Hepatocyte (in vitro differentiated cells): ENCODE data around the gene CGB7. TPM values are rescaled to one million over a fixed set of nuclear protein-coding genes. Genes with fewer than 3 reads are reported as not detected.
A peak's percentile ranks its signal among the peaks of the same experiment; 100 is the strongest.
"Not testable (repeated sequence)": the region's sequence is repeated elsewhere in the genome, so short reads cannot be mapped to it uniquely, and the experiment has no call there.

Experiments used
- DNase-seq: peaks from one replicate; pipeline ENCODE4 v3.0.0-alpha.2; 2016; ENCODE audit warnings: low spot score
- H2AFZ ChIP-seq: fragments of 200-600 bp; sonication (generic); 2 replicates; pipeline ENCODE4 v1.6.0; 2016; ENCODE audit warnings: antibody characterized with exemption, mild to moderate bottlenecking
- H3K27ac ChIP-seq: fragments of 200-600 bp; sonication (generic); 2 replicates; pipeline ENCODE4 v1.5.1; 2016; ENCODE audit warnings: mild to moderate bottlenecking
- H3K27me3 ChIP-seq: fragments of 200-600 bp; sonication (generic); 2 replicates; pipeline ENCODE4 v1.6.1; 2016
- H3K36me3 ChIP-seq: fragments of 200-600 bp; sonication (generic); replicated peaks from 2 replicates; pipeline ENCODE4 v1.5.1; 2016; ENCODE audit warnings: low read depth; ENCODE audit not compliant: insufficient read depth
- H3K4me1 ChIP-seq: fragments of 200-600 bp; sonication (generic); 2 replicates; pipeline ENCODE4 v1.5.1; 2016; ENCODE audit warnings: mild to moderate bottlenecking, moderate library complexity; ENCODE audit not compliant: insufficient read depth
- H3K4me2 ChIP-seq: fragments of 200-600 bp; sonication (generic); 2 replicates; pipeline ENCODE4 v1.6.0; 2016
- H3K4me3 ChIP-seq: fragments of 200-600 bp; sonication (generic); 2 replicates; pipeline ENCODE4 v1.5.1; 2016; ENCODE audit warnings: mild to moderate bottlenecking
- H3K79me2 ChIP-seq: fragments of 200-600 bp; sonication (generic); 2 replicates; pipeline ENCODE4 v1.6.0; 2017; ENCODE audit warnings: mild to moderate bottlenecking
- H3K9me2 ChIP-seq: fragments of 200-600 bp; sonication (generic); replicated peaks from 2 replicates; pipeline ENCODE4 v1.6.0; 2017; ENCODE audit warnings: mild to moderate bottlenecking; ENCODE audit not compliant: insufficient read depth
- H3K9me3 ChIP-seq: fragments of 200-600 bp; sonication (generic); 2 replicates; pipeline ENCODE4 v1.5.1; 2016; ENCODE audit warnings: low read depth, mild to moderate bottlenecking
- H4K20me1 ChIP-seq: fragments of 200-600 bp; sonication (generic); 2 replicates; pipeline ENCODE4 v1.6.0; 2016; ENCODE audit warnings: mild to moderate bottlenecking; ENCODE audit not compliant: insufficient read depth, poor library complexity, severe bottlenecking
- EZH2phosphoT487 ChIP-seq: fragments of 200-600 bp; sonication (generic); IDR thresholded peaks from one replicate; pipeline ENCODE4 v1.6.1; 2018; ENCODE audit warnings: antibody characterized with exemption, mild to moderate bottlenecking, low read depth, moderate library complexity; ENCODE audit not compliant: unreplicated experiment, severe bottlenecking
- WGBS: methylation state at CpG from one replicate; pipeline ENCODE4 v1.1.6; 2016; ENCODE audit warnings: low lambda C conversion rate; ENCODE audit errors: missing lambda C conversion rate; 5-methylcytosine and 5-hydroxymethylcytosine counted together
- polyA plus RNA-seq: library from polyadenylated mRNA; unstranded; fragments of >200 nt; fragmentation: Nextera tagmentation; extraction: Ambion mirVana; gene quantifications from 2 replicates; pipeline ENCODE4 v1.2.1, GENCODE V29; 2016
- total RNA-seq: library from RNA; depleted of rRNA; stranded (reverse); fragments of >200 nt; gene quantifications from 2 replicates; pipeline ENCODE4 v1.2.3, GENCODE V29; 2014
- TF ChIP-seq, protein P1 (sequence below): fragments of 200-600 bp; sonication (generic); IDR thresholded peaks from 2 replicates; pipeline ENCODE4 v1.5.1; 2016; ENCODE audit warnings: antibody characterized with exemption, mild to moderate bottlenecking; ENCODE audit not compliant: poor library complexity

The CGB7 gene
- total and polyA plus RNA-seq, 2 experiments from 2014 or later = 1.6 TPM; not detected in 1

DNA sequence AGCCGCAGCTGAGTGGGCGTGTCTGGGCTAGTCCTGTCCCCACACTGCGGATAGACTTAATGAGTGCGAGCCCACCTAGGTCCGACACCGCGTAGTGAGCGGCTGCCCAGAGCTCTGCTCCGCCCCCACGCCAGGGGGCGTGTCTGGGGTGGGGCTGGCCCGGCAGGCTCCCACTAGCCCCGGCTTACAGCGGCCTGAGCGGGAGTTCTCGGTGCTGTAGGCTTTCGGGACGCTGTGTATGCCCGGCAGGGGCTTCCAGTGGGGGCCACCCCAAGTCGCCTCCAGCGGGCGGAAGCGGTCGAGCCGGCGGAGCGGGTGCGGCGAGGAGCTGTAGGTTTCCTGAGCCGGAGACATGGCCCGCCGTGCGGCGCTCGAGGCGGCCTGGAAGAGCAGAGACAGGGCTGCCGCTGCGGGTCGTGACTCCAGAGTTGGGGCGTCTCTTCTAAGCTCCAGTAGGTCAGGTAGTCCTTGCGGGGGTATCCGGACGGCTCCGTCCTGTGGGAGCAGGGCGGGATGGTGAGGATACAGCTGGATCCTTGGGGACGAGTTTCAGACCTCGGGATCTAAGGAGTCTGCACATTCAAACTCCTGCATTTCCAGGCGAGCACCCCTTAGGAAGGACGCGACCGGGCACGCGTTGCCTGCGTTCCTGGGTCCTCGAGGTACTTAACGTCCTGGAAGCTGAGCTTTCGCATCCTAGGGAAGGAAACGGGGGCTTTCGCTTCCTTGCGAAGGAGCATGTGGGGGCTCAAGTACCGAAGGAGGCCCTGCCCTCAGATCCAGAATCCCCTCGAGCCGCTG, 1.2 kb downstream of the CGB7 start:
- Histone ChIP-seq H2AFZ (peak overlapping the region; percentile 94), H3K4me1 (peaks cover 17% of the 10 kb centered on the region), H3K4me2 (peak overlapping the region; percentile 99), H4K20me1 (no peaks in the 10 kb centered on the region), H3K36me3 (no peaks in the 10 kb centered on the region), H3K9me2 (no peaks in the 10 kb centered on the region), H3K4me3 (peak overlapping the region; percentile 65), H3K79me2 (no peaks in the 10 kb centered on the region), H3K9me3 (no peaks in the 10 kb centered on the region), H3K27me3 (peaks cover 9% of the 10 kb centered on the region), H3K27ac (no peak overlapping the region)
- DNase-seq = peak; percentile 74
- TF ChIP-seq, protein P1, sequence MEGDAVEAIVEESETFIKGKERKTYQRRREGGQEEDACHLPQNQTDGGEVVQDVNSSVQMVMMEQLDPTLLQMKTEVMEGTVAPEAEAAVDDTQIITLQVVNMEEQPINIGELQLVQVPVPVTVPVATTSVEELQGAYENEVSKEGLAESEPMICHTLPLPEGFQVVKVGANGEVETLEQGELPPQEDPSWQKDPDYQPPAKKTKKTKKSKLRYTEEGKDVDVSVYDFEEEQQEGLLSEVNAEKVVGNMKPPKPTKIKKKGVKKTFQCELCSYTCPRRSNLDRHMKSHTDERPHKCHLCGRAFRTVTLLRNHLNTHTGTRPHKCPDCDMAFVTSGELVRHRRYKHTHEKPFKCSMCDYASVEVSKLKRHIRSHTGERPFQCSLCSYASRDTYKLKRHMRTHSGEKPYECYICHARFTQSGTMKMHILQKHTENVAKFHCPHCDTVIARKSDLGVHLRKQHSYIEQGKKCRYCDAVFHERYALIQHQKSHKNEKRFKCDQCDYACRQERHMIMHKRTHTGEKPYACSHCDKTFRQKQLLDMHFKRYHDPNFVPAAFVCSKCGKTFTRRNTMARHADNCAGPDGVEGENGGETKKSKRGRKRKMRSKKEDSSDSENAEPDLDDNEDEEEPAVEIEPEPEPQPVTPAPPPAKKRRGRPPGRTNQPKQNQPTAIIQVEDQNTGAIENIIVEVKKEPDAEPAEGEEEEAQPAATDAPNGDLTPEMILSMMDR = peak; percentile 40
- TF ChIP-seq EZH2phosphoT487 = no peak
- WGBS = 4% methylated on average over 63 of the region's 63 CpGs

DNA sequence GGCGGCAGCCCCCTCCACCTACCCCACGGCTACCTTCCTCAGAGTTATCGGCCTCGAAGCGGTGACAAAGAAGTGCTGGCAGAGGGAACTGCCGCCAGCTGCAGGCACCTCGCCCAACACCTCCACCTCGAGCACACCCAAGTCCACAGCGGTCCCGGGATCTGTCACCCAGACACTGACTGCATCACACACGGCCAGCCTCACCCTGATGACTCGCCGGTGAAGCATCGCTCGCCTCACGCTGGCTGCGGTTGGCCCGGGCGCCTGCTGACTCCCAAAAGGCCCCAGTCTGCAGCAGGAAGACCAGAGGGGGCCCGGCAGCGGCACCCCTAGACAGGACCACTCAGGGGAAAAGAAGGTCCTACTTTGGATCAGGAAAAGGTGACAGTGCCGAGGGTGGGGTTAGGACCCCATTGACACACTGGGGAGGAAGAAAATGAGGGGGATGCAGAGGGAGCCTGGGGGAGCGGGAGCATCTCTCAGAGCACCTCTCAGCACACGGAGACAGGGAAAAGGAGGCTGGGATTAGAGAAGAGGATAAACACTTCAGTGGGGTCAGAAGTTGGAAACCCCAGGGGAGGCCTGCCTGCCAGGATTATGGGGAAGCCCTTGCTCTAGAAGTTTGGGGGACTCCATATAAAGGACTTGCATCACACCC, 7.0 kb downstream of the CGB7 start:
- WGBS = 75% methylated on average over 24 of the region's 24 CpGs
- not testable (repeated sequence) for H3K27me3 ChIP-seq, H3K36me3 ChIP-seq, H3K9me2 ChIP-seq, H4K20me1 ChIP-seq, H2AFZ ChIP-seq, H3K79me2 ChIP-seq, H3K9me3 ChIP-seq, H3K4me3 ChIP-seq, H3K4me1 ChIP-seq, H3K27ac ChIP-seq, H3K4me2 ChIP-seq, DNase-seq

DNA sequence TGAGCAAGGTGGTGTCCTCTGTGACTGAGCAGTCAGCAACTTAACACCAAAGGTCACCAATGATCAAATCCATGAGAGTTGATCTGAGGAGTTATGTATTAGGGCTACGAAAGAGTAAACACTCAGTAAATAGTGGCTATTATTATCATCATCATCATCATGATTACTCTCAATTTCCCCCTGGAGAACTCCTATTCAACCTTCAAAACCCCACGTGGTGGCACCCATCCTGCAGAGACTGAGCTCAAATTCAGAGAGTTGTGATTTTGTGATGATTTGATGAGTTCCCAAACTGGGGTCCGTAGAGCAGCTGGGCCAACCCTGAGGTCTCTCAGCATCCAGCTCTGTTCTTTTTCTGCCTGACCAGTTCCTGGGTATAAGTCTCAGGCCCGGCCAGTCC, 7.7 kb downstream of the CGB7 start:
- WGBS = 70% methylated on average over 2 of the region's 4 CpGs
- H3K27me3 ChIP-seq, H3K79me2 ChIP-seq, H3K4me2 ChIP-seq, H3K4me3 ChIP-seq, H3K9me2 ChIP-seq, H4K20me1 ChIP-seq, H3K9me3 ChIP-seq, DNase-seq, H3K4me1 ChIP-seq, H3K36me3 ChIP-seq, H3K27ac ChIP-seq, H2AFZ ChIP-seq: not testable (repeated sequence)

DNA sequence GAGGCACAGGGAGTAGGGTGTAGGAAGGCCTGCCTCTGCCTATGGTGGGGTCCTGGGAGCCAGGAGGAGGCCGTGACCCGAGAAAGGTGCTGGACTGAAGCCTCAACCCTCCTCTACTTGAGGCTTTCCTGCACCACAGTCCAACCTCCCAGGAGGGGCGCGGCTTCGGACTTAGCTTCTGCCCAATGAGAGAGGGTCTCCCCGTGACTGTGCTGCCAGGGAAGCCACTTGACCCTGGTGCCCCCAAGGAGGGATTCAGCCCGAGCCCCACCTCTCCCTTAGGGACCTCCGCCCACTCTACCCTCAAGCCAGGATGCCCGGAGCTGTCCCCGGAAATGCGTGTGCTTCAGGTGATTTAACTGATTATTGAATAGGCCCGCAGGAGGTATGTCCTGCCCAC, 8.5 kb downstream of the CGB7 start, which contains the start of gene CGB8:
Gene CGB8, minus strand, starts transcription at position 101 of the 400 bp plus-strand sequence. CDS start 372 bp downstream, outside the sequence.
- not testable (repeated sequence) for H4K20me1 ChIP-seq, DNase-seq, H3K36me3 ChIP-seq, H3K27ac ChIP-seq, H3K9me3 ChIP-seq, H3K79me2 ChIP-seq, H3K9me2 ChIP-seq, H3K4me2 ChIP-seq, H3K4me1 ChIP-seq, H2AFZ ChIP-seq, H3K27me3 ChIP-seq, H3K4me3 ChIP-seq
- WGBS = 83% methylated on average over 11 of the region's 12 CpGs

DNA sequence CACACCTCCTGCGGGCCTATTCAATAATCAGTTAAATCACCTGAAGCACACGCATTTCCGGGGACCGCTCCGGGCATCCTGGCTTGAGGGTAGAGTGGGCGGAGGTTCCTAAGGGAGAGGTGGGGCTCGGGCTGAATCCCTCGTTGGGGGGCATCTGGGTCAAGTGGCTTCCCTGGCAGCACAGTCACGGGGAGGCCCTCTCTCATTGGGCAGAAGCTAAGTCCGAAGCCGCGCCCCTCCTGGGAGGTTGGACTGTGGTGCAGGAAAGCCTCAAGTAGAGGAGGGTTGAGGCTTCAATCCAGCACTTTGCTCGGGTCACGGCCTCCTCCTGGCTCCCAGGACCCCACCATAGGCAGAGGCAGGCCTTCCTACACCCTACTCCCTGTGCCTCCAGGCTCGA, 14.0 kb downstream of the CGB7 start, which contains the start of gene CGB5:
Gene CGB5, plus strand, starts transcription at position 301 of the 400 bp plus-strand sequence. CDS start 362 bp downstream, outside the sequence.
- 78% methylated on average over 13 of the region's 15 CpGs for WGBS
- not testable (repeated sequence) for H3K27ac ChIP-seq, H3K9me3 ChIP-seq, H4K20me1 ChIP-seq, H3K27me3 ChIP-seq, H3K9me2 ChIP-seq, H3K79me2 ChIP-seq, H3K4me2 ChIP-seq, H3K4me3 ChIP-seq, H3K4me1 ChIP-seq, DNase-seq, H2AFZ ChIP-seq, H3K36me3 ChIP-seq

DNA sequence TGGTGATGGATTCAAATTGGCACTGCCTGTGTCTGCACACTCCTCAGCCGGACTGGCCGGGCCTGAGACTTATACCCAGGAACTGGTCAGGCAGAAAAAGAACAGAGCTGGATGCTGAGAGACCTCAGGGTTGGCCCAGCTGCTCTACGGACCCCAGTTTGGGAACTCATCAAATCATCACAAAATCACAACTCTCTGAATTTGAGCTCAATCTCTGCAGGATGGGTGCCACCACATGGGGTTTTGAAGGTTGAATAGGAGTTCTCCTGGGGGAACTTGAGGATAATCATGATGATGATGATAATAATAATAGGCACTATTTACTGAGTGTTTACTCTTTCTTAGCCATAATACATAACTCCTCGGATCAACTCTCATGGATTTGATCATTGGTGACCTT, 14.9 kb downstream of the CGB7 start:
- H3K9me3 ChIP-seq, H3K9me2 ChIP-seq, H2AFZ ChIP-seq, H3K36me3 ChIP-seq, H3K4me2 ChIP-seq, H4K20me1 ChIP-seq, H3K4me3 ChIP-seq, H3K27ac ChIP-seq, H3K4me1 ChIP-seq, H3K27me3 ChIP-seq, DNase-seq, H3K79me2 ChIP-seq: not testable (repeated sequence)
- WGBS = 85% methylated on average over 2 of the region's 4 CpGs
